Mucosa of descending colon (tissue), 3 donors: ENCODE data around the gene ITGA3. TPM values are rescaled to one million over a fixed set of nuclear protein-coding genes. Genes with fewer than 3 reads are reported as not detected.

Source experiments
- ATAC-seq: fragments of 200-7000 bp; cut with Tn5 transposase; one replicate; pipeline ENCODE4 v1.9.1; 2020; ENCODE audit warnings: mild to moderate bottlenecking, moderate library complexity
- DNase-seq, 3 donors: peaks; one replicate each; pipeline ENCODE4 v3.0.0-alpha.2; 2020
- H3K36me3 ChIP-seq: fragments of 200-600 bp; one replicate; pipeline ENCODE4 v1.8.0; 2021; ENCODE audit warnings: low read depth, mild to moderate bottlenecking
- H3K4me1 ChIP-seq: fragments of 200-600 bp; one replicate; pipeline ENCODE4 v1.8.0; 2021; ENCODE audit warnings: low read depth, mild to moderate bottlenecking
- H3K4me3 ChIP-seq: fragments of 200-600 bp; one replicate; pipeline ENCODE4 v1.8.0; 2021; ENCODE audit warnings: mild to moderate bottlenecking
- H3K9me3 ChIP-seq: fragments of 200-600 bp; one replicate; pipeline ENCODE4 v1.8.0; 2021; ENCODE audit warnings: mild to moderate bottlenecking
- intact Hi-C, 2 donors: fragments of 100-400 bp; cut with DNase I in 1 of 2; cut with micrococcal nuclease in 1 of 2; formaldehyde crosslinking; loops; one replicate each; pipeline versions ENCODE4 v1.11.0 to v1.11.1; 2022; cut with DNase I, micrococcal nuclease
- total RNA-seq, 3 donors: library from RNA; stranded (reverse); fragmentation: NEBNext Ultra II Directional in 2 of 3; extraction: Animal tissue kit (Norgen Biotek cat#: 25700) in 2 of 3; gene quantifications; one replicate each; pipeline versions ENCODE4 v1.2.1 to v1.2.4, GENCODE V29; 2021 to 2023
- TF ChIP-seq, protein P1 (sequence below): fragments of 200-600 bp; IDR thresholded peaks from one replicate; pipeline ENCODE4 v1.8.0; 2022; ENCODE audit warnings: antibody characterized with exemption, mild to moderate bottlenecking
- donor health status: DM: no; HTN: no; CAD: no; lungs with moderate emphysema.
- donor health status: DM: no; HTN: no; CAD: no.
- donor health status: DM: no; HTN: yes; CAD: no.

ITGA3 gene
- total RNA-seq, 3 donors from 2014 or later, result 108 to 170 (median 108) TPM

- peak; percentile 45 for ATAC-seq
- TF ChIP-seq, protein P1, sequence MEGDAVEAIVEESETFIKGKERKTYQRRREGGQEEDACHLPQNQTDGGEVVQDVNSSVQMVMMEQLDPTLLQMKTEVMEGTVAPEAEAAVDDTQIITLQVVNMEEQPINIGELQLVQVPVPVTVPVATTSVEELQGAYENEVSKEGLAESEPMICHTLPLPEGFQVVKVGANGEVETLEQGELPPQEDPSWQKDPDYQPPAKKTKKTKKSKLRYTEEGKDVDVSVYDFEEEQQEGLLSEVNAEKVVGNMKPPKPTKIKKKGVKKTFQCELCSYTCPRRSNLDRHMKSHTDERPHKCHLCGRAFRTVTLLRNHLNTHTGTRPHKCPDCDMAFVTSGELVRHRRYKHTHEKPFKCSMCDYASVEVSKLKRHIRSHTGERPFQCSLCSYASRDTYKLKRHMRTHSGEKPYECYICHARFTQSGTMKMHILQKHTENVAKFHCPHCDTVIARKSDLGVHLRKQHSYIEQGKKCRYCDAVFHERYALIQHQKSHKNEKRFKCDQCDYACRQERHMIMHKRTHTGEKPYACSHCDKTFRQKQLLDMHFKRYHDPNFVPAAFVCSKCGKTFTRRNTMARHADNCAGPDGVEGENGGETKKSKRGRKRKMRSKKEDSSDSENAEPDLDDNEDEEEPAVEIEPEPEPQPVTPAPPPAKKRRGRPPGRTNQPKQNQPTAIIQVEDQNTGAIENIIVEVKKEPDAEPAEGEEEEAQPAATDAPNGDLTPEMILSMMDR, result no peak
- intact Hi-C loops, result no loop called here
- Histone ChIP-seq H3K36me3 (no peaks in the 10 kb centered on the region), H3K9me3 (no peaks in the 10 kb centered on the region), H3K4me3 (no peak within 1 kb of the TSS), H3K4me1 (peaks cover 18% of the 10 kb centered on the region)
- no peak for DNase-seq
Observed at GRCh38 chr17:50129728-50130558, 74.0 kb downstream of the ITGA3 start, which contains the start of gene SAMD14. SAMD14 (minus strand) TSS chr17:50130160; CDS start chr17:50124959, 5,201 bp downstream.

DNA sequence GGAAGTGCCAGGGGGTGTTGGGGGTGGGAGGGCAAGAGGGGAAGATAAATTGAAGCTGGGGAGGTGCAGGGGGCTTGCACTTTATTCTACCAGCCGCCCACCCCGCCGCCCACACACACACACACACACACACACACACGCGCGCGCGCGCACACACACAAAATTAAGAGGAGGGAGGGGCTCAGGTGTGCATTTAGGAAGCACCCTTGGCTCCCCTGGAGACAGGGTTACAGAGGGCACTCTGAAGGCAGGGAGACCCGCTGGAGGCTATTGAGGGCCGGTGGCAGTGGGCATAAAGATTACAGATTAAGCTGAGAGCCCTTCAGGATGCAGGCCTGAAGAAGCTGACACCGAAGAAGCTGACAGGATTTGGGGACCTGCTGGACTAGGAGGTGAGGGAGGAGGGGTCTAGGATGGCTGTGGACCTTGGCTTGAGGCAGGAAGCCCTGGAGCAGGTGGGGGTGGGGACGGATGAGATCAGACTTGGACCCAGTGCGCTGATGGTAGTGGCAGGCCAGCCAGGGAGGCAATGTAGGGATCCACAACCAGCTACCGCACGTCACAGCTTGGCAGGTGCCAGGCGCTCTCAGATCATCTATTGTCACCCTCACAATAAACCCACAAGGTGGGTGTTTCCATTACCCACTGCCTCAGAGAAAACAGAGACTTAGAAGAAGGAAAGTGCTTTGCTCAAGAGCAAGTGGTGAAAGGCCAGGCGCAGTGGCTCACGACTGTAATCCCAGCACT is 74.8 kb downstream of the ITGA3 start:
- TF ChIP-seq, protein P1, result no peak
- Histone ChIP-seq H3K9me3 (no peaks in the 10 kb centered on the region), H3K36me3 (peaks cover 3% of the 10 kb centered on the region), H3K4me1 (peaks cover 18% of the 10 kb centered on the region), H3K4me3 (no peak overlapping the region)
- DNase-seq (no peak), ATAC-seq (no peak)
- intact Hi-C loops, result no loop called here

DNA sequence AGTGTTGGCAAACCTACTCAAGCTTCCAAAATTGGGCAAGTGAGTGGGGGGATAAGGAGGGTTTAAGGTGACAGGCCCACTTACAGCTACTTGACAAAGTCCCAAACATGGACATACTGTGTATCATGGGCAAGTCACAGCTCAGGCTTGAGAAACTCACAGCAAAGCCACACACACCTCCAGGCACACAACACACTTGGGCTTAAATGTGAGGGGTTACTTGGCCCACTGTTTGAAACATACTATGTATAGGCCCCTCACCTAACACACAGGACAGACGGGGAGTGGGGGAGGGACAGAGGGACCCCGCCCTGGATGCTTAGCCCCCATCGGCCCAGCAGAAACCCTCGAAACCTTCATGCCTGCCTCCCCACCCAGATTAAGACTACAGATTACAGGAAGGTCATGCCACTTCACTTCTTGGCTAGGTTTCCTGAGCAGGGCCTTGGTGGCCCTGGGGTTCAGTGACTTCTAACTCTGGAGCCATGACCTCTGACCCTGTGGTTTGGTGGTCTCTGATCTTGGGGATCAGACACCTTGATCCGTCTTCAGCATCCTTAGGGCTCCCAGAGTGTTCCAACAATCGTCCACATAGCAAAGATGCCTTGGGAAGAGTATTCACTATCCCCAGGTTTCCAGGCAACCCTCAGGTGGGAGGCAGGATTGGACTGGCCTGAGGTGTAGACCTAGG is 76.3 kb downstream of the ITGA3 start:
- intact Hi-C loops, result no loop called here
- Histone ChIP-seq H3K4me3 (no peak overlapping the region), H3K9me3 (no peaks in the 10 kb centered on the region), H3K36me3 (peaks cover 3% of the 10 kb centered on the region), H3K4me1 (peaks cover 18% of the 10 kb centered on the region)
- TF ChIP-seq, protein P1, result no peak
- ATAC-seq (no peak), DNase-seq (no peak)

DNA sequence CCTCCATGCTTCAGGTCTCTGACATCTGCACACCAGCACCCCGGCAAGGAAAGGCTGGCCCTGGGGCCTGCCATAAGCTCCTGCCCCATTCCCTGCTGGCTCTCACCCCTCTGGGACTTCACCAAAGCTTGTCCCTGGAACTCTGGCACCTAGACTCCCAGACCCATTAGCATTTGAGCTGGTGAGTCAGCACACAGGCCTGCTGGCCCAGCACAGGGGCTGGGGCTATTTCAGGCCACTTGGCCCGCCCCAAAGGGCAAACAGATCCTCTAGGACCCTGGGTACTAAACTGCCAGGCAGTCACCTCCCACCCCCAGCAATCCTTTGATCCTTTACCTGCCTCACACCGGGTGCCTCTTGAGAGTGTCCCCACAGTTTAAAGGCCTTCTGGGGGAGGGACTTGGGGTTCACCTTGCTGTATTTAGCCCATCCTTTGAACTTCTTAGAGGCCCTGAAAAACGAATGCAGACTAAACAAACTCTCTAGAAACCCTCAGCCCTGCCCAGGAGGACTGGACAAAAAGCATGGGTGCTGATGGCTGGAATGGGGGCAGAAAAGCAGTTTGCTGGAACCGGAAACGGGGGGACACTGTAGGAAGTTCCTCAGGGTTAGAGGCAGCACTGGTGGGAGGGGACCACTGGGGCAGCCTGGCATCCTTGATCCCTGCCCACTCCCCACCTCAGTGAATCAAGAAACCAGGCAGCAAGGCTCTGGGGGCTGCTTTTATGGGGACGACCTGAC is 77.3 kb downstream of the ITGA3 start:
- ATAC-seq, result no peak
- Histone ChIP-seq H3K4me3 (no peak overlapping the region), H3K4me1 (peaks cover 18% of the 10 kb centered on the region), H3K36me3 (peaks cover 3% of the 10 kb centered on the region), H3K9me3 (no peaks in the 10 kb centered on the region)
- DNase-seq, result no peak
- TF ChIP-seq, protein P1, result no peak
- intact Hi-C loops, result no loop called here

DNA sequence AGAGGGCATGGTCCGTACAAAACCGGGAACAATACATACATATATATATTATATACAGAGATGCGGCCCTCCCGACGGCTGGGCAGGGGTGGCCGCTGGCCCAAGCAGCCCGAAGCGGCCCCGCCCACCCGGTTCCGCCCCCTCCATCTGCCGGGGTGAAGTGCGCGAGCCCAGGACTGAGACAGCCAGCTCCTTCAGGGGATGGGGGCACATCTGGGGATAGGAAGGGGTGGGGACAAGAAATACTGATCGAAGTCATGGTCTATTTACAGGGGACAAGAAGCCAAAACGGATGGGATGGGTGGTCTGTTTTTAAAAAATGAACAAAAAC is 77.8 kb downstream of the ITGA3 start:
- no peaks in the 10 kb centered on the region for H3K9me3 ChIP-seq
- ATAC-seq (no peak), DNase-seq (no peak)
- peaks cover 3% of the 10 kb centered on the region for H3K36me3 ChIP-seq
- TF ChIP-seq, protein P1, result no peak
- intact Hi-C loops, result no loop called here
- H3K4me1 ChIP-seq, result peaks cover 15% of the 10 kb centered on the region
- H3K4me3 ChIP-seq, result no peak overlapping the region
